Astrocyte (in vitro differentiated cells and primary cell): ENCODE results near the gene ANKRD2. TPM values are rescaled to one million over a fixed set of nuclear protein-coding genes. Genes with fewer than 3 reads are reported as not detected.

Experiments
- DNase-seq: peaks from one replicate; pipeline ENCODE4 v3.0.0-alpha.2; 2010; ENCODE audit warnings: low read depth
- FAIRE-seq: peaks from 2 replicates; lab custom pipeline; 2011; peaks lifted over from hg19 to GRCh38; lab: Jason Lieb, UNC
- H2AFZ ChIP-seq: 2 replicates; pipeline ENCODE4 v1.6.0; 2012; ENCODE audit warnings: low read depth, low read length, inconsistent platforms
- H3K27ac ChIP-seq: 2 replicates; pipeline ENCODE4 v1.5.1; 2011; ENCODE audit warnings: low read depth, low read length, inconsistent platforms
- H3K27me3 ChIP-seq: 2 replicates; pipeline ENCODE4 v1.6.0; 2011; ENCODE audit warnings: low read length, inconsistent platforms; ENCODE audit not compliant: insufficient read depth
- H3K36me3 ChIP-seq: 2 replicates; pipeline ENCODE4 v1.5.1; 2011; ENCODE audit warnings: low read length, inconsistent platforms; ENCODE audit not compliant: insufficient read depth
- H3K4me1 ChIP-seq: 2 replicates; pipeline ENCODE4 v1.5.1; 2011; ENCODE audit warnings: low read length, inconsistent platforms; ENCODE audit not compliant: insufficient read depth
- H3K4me2 ChIP-seq: 2 replicates; pipeline ENCODE4 v1.6.0; 2012; ENCODE audit warnings: low read length, inconsistent platforms
- H3K4me3 ChIP-seq: 2 replicates; pipeline ENCODE4 v1.5.1; 2011; ENCODE audit warnings: low read depth, mild to moderate bottlenecking, low read length, inconsistent platforms; ENCODE audit not compliant: insufficient read depth
- H3K79me2 ChIP-seq: 2 replicates; pipeline ENCODE4 v1.6.0; 2012; ENCODE audit warnings: mild to moderate bottlenecking, low read length, inconsistent platforms; ENCODE audit not compliant: insufficient read depth
- H3K9ac ChIP-seq: 2 replicates; pipeline ENCODE4 v1.6.0; 2012; ENCODE audit warnings: mild to moderate bottlenecking, low read length, inconsistent platforms
- H3K9me3 ChIP-seq: 2 replicates; pipeline ENCODE4 v1.5.1; 2012; ENCODE audit warnings: low read depth, mild to moderate bottlenecking, low read length, inconsistent platforms; ENCODE audit not compliant: insufficient read depth
- H4K20me1 ChIP-seq: 2 replicates; pipeline ENCODE4 v1.6.0; 2012; ENCODE audit warnings: low read length, inconsistent platforms; ENCODE audit not compliant: insufficient read depth
- H3K27ac Mint-ChIP-seq: one replicate; pipeline ENCODE4 v1.8.0; 2021; ENCODE audit warnings: mild to moderate bottlenecking, mixed read lengths; ENCODE audit not compliant: unreplicated experiment
- H3K27me3 Mint-ChIP-seq: one replicate; pipeline ENCODE4 v1.8.0; 2021; ENCODE audit warnings: low read depth, mixed read lengths; ENCODE audit not compliant: unreplicated experiment
- H3K36me3 Mint-ChIP-seq: one replicate; pipeline ENCODE4 v1.8.0; 2021; ENCODE audit warnings: low read depth, mixed read lengths; ENCODE audit not compliant: unreplicated experiment
- H3K4me1 Mint-ChIP-seq: one replicate; pipeline ENCODE4 v1.8.0; 2021; ENCODE audit warnings: low read depth, mixed read lengths; ENCODE audit not compliant: unreplicated experiment
- H3K4me3 Mint-ChIP-seq: one replicate; pipeline ENCODE4 v1.8.0; 2021; ENCODE audit warnings: mild to moderate bottlenecking, moderate library complexity, mixed read lengths; ENCODE audit not compliant: unreplicated experiment
- H3K9me3 Mint-ChIP-seq: one replicate; pipeline ENCODE4 v1.8.0; 2021; ENCODE audit warnings: mild to moderate bottlenecking, mixed read lengths; ENCODE audit not compliant: unreplicated experiment
- CTCF ChIP-seq: IDR thresholded peaks from 2 replicates; pipeline ENCODE4 v1.5.1; 2011; ENCODE audit warnings: low read depth, mild to moderate bottlenecking, inconsistent platforms, low read length, moderate library complexity; ENCODE audit not compliant: insufficient read depth
- EZH2 ChIP-seq: IDR thresholded peaks from 2 replicates; pipeline ENCODE4 v1.6.1; 2012; ENCODE audit warnings: mild to moderate bottlenecking, low read length, inconsistent platforms; ENCODE audit not compliant: insufficient read depth
- total RNA-seq: library from RNA; stranded (reverse); gene quantifications from 2 replicates; pipeline ENCODE4 v1.2.1, GENCODE V29; 2021

The ANKRD2 gene
- total RNA-seq, 1 donor from 2014 or later, result 0.36 TPM

GRCh38 chr10:97566336-97566996 lies 6.1 kb upstream of the ANKRD2 start:
- Mint-ChIP-seq H3K4me1 (peaks cover 18% of the 10 kb centered on the region), H3K9me3 (no peaks in the 10 kb centered on the region), H3K36me3 (peaks cover 5% of the 10 kb centered on the region), H3K27ac (no peak overlapping the region), H3K4me3 (no peak overlapping the region), H3K27me3 (no peaks in the 10 kb centered on the region)
- H3K9me3 ChIP-seq, result no peaks in the 10 kb centered on the region
- peaks cover 23% of the 10 kb centered on the region for H4K20me1 ChIP-seq
- H3K79me2 ChIP-seq, result peaks cover 5% of the 10 kb centered on the region
- H3K4me1 ChIP-seq, result no peaks in the 10 kb centered on the region
- DNase-seq, result no peak
- FAIRE-seq, result no peak
- H3K4me2 ChIP-seq, result no peak overlapping the region
- H3K4me3 ChIP-seq, result no peak overlapping the region
- H3K27ac ChIP-seq, result no peak overlapping the region
- H2AFZ ChIP-seq, result no peak overlapping the region
- peaks cover 6% of the 10 kb centered on the region for H3K36me3 ChIP-seq
- H3K9ac ChIP-seq, result no peak overlapping the region
- TF ChIP-seq EZH2, result no peak
- no peak for TF ChIP-seq CTCF
- H3K27me3 ChIP-seq, result no peaks in the 10 kb centered on the region

GRCh38 chr10:97567891-97568290 lies 4.7 kb upstream of the ANKRD2 start:
- H3K27ac Mint-ChIP-seq, result no peak overlapping the region
- Histone ChIP-seq H3K4me3 (no peak overlapping the region), H3K9ac (no peak overlapping the region), H3K36me3 (peaks cover 6% of the 10 kb centered on the region), H4K20me1 (peaks cover 30% of the 10 kb centered on the region), H2AFZ (no peak overlapping the region), H3K9me3 (no peaks in the 10 kb centered on the region), H3K4me1 (no peaks in the 10 kb centered on the region), H3K4me2 (no peak overlapping the region), H3K27ac (no peak overlapping the region), H3K27me3 (no peaks in the 10 kb centered on the region), H3K79me2 (peaks cover 5% of the 10 kb centered on the region)
- no peaks in the 10 kb centered on the region for H3K27me3 Mint-ChIP-seq
- DNase-seq (no peak), FAIRE-seq (no peak)
- H3K9me3 Mint-ChIP-seq, result no peaks in the 10 kb centered on the region
- peaks cover 5% of the 10 kb centered on the region for H3K36me3 Mint-ChIP-seq
- TF ChIP-seq CTCF (no peak), EZH2 (no peak)
- peaks cover 19% of the 10 kb centered on the region for H3K4me1 Mint-ChIP-seq
- no peak overlapping the region for H3K4me3 Mint-ChIP-seq

- peaks cover 5% of the 10 kb centered on the region for H3K79me2 ChIP-seq
- H3K36me3 ChIP-seq, result peaks cover 6% of the 10 kb centered on the region
- peaks cover 27% of the 10 kb centered on the region for H4K20me1 ChIP-seq
- Mint-ChIP-seq H3K4me1 (peaks cover 28% of the 10 kb centered on the region), H3K4me3 (no peak overlapping the region), H3K9me3 (peaks cover 2% of the 10 kb centered on the region), H3K36me3 (peaks cover 7% of the 10 kb centered on the region), H3K27ac (no peak overlapping the region), H3K27me3 (no peaks in the 10 kb centered on the region)
- peaks cover 7% of the 10 kb centered on the region for H3K4me1 ChIP-seq
- no peaks in the 10 kb centered on the region for H3K9me3 ChIP-seq
- H3K27me3 ChIP-seq, result no peaks in the 10 kb centered on the region
- FAIRE-seq, result no peak
- no peak overlapping the region for H3K4me3 ChIP-seq
- TF ChIP-seq CTCF (no peak), EZH2 (no peak)
- no peak overlapping the region for H3K4me2 ChIP-seq
- DNase-seq, result no peak
- no peak overlapping the region for H2AFZ ChIP-seq
- H3K27ac ChIP-seq, result no peak overlapping the region
- no peak overlapping the region for H3K9ac ChIP-seq
Measured at GRCh38 chr10:97570146-97570788, 2.3 kb upstream of the ANKRD2 start.
